AG08396 (cell line): Measurements from ENCODE around the gene SRGAP3.
"Not testable (repeated sequence)": the region's sequence is repeated elsewhere in the genome, so short reads cannot be mapped to it uniquely, and the experiment has no call there.

ENCODE experiments used
- DNase-seq: peaks from one replicate; pipeline ENCODE4 v3.0.0; 2012; ENCODE audit warnings: low spot score, mixed read lengths

SRGAP3 gene

DNA sequence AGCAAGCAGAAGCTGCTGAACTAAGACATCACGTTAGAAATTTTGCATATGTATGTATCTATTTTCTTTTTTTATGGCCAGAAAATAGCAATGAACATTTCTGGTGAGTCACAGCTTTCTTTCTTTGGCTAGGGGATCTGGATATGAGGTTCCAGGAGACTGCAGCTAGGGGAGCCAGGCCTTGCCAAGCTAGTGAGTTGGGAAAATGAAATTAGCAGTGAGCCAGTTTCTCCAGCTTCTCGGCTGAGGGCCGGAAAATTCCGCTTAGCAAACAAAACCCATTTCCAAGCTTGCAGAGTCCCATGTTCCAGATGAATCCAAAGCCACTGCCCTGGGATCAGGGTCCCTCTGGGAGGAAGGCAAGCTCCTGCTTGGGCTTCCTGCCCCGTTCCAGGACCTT lies 137.6 kb downstream of the SRGAP3 start:
- DNase-seq = peak; percentile 35

DNA sequence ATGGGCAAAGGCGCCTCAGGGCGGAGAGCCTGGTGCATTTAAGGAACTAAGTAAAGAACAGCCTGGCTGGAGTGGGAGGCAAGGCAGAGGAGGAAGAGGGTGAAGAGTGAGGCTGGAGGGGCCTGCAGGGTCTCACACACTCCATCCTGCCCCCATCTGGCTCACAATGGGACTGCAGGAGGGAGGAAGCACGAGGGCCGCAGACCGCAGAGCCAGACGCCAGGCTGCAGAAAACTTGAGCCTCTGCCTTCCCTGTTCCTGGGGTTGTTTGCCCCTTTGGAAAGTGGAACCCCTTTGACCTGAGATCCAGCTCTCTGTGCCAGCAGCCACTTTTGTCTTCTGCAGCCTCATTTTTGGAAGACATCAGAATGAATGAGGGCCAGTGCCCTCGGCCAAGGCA lies 138.0 kb downstream of the SRGAP3 start:
- DNase-seq = no peak

GRCh38 chr3:9110802-9111201 lies 138.6 kb downstream of the SRGAP3 start:
- peak; percentile 26 for DNase-seq

DNA sequence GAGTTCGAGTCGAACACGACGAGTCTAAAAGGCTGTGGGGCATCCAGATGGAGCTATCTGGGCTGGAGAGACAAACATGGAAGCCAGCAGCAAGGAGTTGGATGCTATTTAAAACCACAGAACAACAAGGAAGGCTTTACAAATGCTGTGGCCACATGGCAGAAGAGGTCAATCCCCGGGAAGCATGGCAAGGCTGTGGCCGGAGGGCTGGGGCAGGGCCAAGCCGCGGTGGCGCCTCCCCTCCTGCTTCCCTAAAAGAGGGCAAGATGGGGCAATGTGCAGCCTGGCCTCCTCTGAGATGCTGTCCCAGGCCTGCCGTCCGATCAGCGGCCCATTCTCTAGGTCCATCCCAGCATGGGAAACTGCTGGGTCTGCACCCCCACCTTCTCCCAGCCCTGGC lies 139.1 kb downstream of the SRGAP3 start:
- DNase-seq = no peak

- DNase-seq = no peak
Observed at GRCh38 chr3:9109568-9109914, 139.9 kb downstream of the SRGAP3 start.

GRCh38 chr3:9108876-9109567 lies 140.4 kb downstream of the SRGAP3 start:
- no peak for DNase-seq

GRCh38 chr3:9107738-9108137 lies 141.7 kb downstream of the SRGAP3 start:
- no peak for DNase-seq

DNA sequence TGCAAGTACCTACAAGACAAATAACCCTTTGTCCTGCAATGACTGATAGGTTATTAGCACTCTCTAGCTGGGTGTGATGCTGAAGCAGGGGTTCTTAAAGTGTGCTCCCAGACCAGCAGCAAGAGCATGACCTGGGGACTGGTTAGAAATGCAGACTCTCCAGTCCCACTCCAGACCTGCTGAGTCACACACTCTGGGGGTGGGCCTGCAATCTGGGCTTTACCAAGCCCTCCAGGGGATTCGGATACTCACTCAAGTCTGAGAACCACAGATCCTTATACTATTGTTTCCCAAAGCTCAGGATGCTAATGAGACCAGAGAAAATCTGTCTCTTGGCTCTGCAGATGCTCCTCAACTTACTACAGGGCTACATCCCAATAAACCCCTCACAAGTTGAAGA lies 144.0 kb downstream of the SRGAP3 start:
- no peak for DNase-seq

- DNase-seq = no peak
Observed at GRCh38 chr3:9104121-9104520, 145.3 kb downstream of the SRGAP3 start.

- DNase-seq = no peak
Observed at GRCh38 chr3:9102240-9102981, 147.0 kb downstream of the SRGAP3 start.

DNA sequence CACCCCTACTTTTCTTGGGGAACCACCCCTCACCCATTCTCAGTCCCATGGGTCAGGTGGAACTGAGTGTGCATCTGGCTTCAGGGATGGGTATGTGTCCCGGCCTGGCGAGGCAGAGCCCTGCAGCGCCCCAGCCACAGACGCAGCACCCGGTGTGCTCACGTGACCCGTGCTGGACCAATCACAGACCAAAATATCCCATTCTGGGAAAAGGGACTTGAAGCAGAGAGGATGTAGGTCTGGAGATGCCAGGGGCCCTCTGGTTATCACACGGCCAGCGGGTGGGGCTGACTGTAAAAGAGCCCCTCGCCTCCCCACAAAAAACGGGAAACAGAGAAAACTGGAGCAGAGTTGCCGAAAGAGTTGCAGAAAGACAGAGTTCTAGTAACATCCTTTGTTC lies 148.2 kb downstream of the SRGAP3 start:
- no peak for DNase-seq

- DNase-seq = no peak
Observed at GRCh38 chr3:9100513-9100894, 148.9 kb downstream of the SRGAP3 start.

DNA sequence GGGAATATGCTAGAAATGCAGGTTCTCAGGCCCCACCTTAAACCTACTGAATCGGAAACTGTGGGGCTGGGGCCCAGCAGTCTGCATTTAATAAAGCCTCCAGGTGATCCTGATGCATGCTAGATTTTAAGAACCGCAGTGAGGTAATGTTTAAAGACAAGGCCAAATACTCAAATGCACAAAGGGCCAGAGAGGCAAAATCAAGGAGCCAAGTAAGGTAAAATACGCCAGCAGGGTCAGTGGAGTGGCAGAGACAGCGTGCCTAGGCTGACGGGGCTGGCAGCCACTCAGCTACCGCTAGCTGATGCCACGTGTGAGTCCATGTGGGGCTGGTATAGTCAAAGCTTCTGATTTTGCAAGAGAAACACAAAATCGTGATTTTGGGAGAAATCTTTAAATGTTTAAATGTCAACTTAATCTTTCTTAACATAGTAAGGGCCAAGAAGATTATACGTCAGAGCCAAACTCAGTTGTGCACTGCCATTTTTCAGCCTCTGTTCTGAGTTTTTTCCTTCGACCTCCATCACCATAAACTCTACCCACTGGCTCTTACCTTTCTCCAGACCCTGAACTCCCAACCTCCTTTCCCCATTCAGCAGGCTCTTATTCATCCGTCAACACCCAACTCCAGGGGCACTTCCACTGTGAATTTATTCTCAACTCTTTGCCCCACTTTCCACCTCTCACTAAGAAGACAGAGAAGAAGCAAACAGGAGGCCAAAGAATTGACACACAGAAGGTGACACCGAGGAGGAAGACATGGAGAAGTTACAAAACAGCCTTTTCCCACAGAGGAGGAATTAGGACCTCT lies 149.5 kb downstream of the SRGAP3 start:
- no peak for DNase-seq

- DNase-seq = no peak
Observed at GRCh38 chr3:9098716-9099675, 150.4 kb downstream of the SRGAP3 start.

DNA sequence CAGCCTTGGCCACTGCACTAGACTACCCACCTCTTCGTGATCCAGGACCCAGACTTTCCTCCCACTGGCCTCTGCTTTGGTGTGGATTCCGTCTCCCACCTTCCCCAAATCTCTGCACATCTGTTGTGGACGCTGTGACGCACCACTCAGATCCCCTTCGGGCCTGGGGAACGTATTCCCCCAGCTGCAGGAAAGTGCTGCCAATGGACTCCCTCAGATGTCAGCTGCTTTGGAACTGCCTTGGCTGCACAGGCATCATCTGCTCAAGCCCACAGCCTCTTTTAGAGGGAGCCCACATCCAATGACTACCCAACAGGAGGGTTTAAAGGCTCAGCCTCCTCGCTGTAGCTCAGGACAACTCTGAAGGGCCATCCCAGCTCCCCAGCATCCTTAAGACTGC lies 152.0 kb downstream of the SRGAP3 start:
- DNase-seq = no peak

- DNase-seq = no peak
Observed at GRCh38 chr3:9091486-9092235, 157.8 kb downstream of the SRGAP3 start.

GRCh38 chr3:9088441-9089353 lies 160.7 kb downstream of the SRGAP3 start:
- DNase-seq = no peak

GRCh38 chr3:9087831-9088413 lies 161.5 kb downstream of the SRGAP3 start:
- no peak for DNase-seq

- DNase-seq = not testable (repeated sequence)
Observed at GRCh38 chr3:9085428-9085827, 164.0 kb downstream of the SRGAP3 start.
